HT1080 (cell line): Measurements from ENCODE around the gene PLPP3. TPM values are rescaled to one million over a fixed set of nuclear protein-coding genes. Genes with fewer than 3 reads are reported as not detected.
"Not testable (repeated sequence)": the region's sequence is repeated elsewhere in the genome, so short reads cannot be mapped to it uniquely, and the experiment has no call there.

Source experiments
- DNase-seq: peaks from one replicate; pipeline ENCODE4 v3.0.0-alpha.2; 2015; ENCODE audit warnings: low read depth
- polyA plus RNA-seq, 2 experiments: library from polyadenylated mRNA; depleted of rRNA; stranded (reverse); fragments of >200 nt; gene quantifications; 2 replicates each; pipeline ENCODE4 v1.2.3, GENCODE V29; 2015
- total RNA-seq: library from RNA; depleted of rRNA; stranded (reverse); fragments of >200 nt; shearing (Covaris generic); gene quantifications from 2 replicates; pipeline ENCODE4 v1.2.3, GENCODE V29; 2014; rRNA removed

The PLPP3 gene
- total RNA-seq: 7.5 and 10.4 TPM in 2 replicates
- 5.1 and 5.3 TPM in 2 replicates for polyA plus RNA-seq (2015; cell fraction: cytosol; rRNA removed)
- polyA plus RNA-seq (2015; cell fraction: nucleus; rRNA removed): 5.8 and 7.6 TPM in 2 replicates

DNA sequence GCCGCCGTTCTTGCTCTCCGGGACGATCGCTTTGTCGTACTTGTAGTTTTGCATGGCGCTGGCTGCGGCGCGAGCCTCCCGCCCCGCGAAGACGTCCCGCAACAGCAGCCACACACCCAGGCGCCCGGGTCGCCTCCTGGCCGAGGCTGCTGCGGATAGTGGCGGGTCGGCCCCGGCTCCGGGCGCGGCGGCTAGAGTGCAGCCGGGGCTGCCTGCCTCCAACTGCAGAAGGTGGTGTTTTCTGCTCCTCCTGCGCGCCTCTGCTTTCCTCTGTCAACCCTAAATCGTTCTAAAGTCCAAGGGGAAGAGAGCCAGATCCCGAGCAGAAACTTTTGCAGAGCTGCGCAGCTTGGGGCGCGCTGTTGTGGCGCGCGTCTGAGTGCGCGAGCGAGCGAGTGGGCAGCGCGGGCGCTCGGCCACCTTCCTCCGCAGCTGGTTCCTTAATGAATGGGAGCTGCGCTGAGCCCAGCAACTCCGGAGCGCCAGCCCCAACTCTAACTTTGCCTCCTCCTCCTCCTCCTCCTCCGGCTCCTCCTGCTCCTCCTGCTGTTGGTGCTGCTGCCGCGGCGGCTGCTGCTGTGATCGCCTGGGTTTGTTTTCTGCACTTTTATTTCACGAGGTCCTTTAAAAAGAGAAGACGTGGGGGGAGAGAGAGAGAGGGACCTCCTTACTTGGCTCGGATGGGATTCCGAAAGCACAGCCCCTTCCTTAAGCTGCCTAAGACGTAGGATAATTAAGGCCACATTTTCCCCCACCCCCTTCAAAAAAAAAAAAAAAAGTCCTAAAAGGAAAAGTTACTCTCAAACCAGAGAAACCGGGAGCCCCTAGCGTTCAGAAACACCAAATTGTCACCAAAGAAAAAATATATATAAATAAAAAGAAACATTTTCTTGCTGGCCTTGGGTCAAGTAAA, at the start of gene PLPP3:
TSS of gene PLPP3 (minus strand) at position 601 of the 913 bp plus-strand sequence. CDS start at position 54, 547 bp downstream.
- peak; percentile 92 for DNase-seq

DNA sequence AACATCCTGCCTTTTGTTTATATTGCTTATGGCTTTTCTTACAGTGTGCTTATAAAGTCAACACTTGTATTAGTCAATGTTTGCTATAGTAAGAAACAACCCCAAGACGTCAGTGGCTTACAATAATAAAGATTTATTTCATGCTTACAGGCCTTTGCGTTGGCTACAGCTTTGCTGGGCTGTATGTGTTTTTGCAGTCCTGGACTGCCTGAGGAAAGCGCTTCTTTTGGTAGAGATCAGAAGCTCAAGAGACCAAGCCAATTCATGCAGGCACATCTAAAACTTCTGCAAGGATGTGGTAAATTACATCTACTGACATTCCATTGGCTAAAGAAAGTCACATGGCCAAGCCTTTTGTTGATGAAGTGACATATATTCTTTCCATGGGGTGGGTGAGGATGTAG, 48.3 kb upstream of the PLPP3 start:
- DNase-seq: no peak

DNA sequence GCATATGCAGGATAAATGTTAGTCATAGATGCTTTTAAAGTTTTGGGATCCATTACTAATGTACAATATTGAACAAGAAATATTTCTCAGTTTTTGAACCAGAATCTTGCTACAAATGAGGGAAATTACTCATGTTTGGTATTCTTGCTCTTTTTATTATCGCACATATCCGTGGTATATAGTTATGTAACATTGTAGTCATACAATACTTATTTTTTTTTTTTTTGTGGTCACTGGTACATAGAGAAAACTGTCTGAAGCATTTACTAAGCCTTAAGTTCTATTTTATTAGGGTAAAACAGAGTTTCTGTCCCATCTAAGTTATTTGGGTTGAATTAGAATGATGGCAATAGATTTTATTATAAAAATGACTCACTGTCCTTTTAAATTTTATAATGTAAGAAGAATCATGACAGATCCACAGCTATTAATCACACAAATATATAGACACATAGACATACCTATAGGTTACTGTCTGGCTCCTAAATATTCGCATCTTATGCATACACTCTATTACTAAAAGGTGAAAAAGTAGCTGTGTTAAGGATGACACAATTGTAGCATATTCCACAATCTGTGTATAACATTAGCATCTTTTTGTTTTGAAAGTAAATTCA, 47.8 kb upstream of the PLPP3 start:
- DNase-seq: no peak

DNA sequence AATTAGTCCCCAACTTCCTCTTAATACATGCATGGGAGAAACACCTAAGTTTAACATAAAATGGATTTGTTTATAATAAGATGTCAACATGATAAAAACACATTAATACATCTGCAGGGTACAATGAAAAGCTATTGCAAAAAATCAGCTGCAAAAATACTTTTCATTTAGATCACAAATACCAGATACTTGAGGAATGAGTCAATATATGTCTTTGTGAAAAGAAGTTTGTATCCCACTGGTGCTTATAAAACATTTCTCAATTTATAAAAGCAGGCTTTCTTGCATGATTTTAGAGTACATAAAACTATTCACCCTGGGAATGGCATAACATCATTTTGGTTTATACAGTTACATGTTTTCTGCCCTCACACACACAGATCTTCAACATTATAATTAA, 47.2 kb upstream of the PLPP3 start:
- DNase-seq: no peak

DNA sequence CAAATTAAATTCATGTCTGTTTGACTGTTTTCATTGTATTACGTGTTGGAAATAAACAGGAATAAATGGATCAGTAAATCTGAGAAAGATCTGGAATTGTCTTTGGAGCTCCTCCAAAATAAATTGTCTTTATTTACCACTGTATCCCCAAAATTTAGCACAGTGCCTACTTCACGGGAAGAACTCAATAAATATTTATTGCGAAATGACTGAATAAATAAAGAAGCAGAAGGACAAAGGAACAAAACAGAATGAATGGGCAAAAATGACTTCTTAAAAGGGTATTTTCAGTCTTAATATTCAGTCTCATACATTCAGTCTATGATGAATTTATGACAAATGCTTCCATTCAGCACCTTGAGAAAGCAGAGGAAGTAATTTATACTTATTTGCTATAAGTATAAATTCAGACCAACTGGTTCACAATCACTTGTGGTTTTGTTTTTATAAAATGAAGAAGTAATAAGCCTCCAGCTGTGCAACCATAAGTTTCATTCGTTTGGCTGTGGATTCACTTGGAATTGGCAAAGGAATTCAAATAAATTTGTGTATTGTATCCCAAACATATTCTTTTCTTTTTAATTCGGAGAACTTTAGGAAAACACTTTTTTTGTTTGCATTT, 46.6 kb upstream of the PLPP3 start:
- no peak for DNase-seq

DNA sequence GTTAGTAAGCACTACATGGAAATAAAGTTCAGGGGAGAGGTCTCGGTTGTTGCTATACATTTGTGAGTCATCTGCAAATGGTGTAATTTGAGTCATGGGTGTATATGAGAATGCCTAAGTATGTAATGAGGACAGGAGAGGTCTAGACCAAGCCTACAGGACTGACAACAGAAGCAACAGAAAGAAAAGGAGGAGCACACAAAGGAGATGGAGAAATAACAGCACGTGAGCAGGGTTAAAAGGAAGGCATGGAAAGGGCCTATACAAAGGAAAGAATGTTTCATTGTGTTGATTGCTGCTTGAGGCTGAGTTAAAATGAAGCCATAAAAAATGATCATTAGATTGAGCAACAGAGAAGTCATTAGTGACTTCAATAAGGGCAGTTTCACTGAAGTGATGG, 37.8 kb upstream of the PLPP3 start:
- peak; percentile 58 for DNase-seq

DNA sequence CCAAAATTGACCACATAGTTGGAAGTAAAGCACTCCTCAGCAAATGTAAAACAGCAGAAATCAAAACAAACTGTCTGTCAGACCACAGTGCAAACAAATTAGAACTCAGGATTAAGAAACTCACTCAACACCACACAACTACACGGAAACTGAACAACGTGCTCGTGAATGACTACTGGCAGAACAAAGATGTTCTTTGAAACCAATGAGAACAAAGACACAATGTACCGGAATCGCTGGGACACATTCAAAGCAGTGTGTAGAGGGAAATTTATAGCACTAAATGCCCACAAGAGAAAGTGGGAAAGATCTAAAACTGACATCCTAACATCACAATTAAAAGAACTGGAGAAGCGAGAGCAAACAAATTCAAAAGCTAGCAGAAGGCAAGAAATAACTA, 31.4 kb upstream of the PLPP3 start:
- DNase-seq: not testable (repeated sequence)

DNA sequence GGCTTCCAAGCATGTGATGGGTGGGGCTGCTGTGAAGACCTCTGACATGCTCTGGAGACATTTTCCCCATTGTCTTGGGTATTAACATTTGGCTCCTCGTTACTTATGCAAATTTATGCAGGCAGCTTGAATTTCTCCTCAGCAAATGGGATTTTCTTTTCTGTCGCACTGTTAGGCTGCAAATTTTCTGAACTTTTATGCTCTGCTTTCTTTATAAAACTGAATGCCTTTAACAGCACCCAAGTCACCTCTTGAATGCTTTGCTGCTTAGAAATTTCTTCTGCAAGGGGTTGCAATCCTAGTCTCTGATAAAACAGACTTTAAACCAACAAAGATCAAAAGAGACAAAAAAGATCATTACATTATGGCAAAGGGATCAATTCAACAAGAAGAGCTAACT, 30.7 kb upstream of the PLPP3 start:
- DNase-seq: not testable (repeated sequence)

DNA sequence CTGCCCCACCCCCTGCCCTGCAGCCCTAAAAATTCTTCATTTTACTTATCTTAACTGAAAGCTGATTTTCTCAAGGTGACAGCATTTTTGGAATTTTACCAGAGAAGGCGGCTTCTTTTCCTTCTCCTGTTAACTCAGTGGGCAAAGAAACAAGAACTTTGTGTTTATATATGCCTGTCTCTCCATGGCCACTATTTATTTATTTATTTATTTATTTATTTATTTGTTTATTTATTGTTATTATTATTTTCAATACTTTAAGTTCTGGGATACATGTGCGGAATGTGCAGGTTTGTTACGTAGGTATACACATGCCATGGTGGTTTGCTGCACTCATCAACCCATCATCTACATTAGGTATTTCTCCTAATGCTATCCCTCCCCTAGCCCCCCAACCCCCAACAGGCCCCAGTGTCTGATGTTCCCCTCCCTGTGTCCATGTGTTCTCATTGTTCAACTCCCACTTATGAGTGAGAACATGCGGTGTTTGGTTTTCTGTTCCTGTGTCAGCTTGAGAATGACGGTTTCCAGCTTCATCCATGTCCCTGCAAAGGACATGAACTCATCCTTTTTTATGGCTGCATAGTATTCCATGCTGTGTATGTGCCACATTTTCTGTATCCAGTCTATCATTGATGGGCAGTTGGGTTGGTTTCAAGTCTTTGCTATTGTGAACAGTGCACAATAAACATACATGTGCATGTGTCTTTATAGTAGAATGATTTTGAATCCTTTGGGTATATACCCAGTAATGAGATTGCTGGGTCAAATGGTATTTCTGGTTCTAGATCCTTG, 16.2 kb upstream of the PLPP3 start:
- DNase-seq: not testable (repeated sequence)

DNA sequence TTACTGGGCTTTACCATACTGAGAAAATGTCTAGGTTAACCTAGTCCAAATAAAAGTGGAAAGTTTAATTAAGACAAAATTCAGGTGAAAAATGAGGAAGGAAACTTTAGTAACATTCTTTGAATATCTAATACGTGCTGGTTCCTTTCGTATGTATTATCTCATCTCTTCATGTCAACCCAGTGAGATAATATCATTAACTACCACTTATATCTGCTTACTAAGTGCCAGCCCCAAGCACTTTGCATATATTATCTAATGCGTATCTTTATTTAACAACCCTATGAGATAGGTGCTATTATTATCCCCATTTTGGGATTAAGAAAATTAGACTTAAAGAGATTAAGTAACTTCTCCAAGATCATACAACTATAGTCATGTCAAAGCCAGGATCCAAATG, 12.5 kb upstream of the PLPP3 start:
- DNase-seq: no peak

DNA sequence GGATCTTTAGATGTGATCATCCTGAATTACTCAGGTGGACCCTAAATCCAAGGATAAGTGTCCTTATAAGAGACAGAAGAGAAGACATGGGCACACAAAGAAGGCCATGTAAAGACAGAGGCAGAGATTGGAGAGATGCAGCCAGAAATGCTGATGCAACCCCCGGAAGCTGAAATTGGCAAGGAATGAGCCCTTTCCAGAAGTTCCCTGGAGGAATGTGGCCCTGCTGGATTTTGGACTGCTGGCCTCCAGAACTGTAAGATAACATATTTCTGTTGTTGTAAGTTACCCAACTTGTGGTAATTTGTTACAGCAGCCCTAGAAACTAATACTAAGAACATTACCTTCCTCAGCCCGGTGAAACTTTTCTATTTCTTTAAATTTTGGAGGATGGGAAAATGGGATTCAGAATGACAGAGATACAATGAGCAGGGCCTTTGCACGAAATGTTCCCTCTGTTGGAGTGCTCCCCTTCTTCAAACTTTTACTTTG, 11.2 kb upstream of the PLPP3 start:
- DNase-seq: no peak

DNA sequence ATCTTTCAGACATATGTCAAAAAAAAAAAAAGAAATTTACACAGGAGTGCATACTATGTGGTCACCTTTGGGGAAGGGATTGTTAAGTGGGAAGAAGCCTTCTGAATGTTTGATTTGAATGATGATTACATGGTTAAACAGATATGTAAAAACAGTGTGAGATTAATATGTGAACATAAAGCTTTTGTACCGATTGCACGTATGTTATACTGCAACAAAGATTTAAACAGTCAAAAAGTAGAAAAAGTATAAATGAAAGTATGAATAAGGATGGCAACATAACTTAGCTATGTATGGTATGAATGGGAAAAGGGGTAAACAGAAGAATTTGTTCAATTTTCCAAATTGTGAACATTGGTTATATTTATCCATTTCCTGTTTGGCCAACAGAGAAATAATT, 10.0 kb upstream of the PLPP3 start:
- no peak for DNase-seq

DNA sequence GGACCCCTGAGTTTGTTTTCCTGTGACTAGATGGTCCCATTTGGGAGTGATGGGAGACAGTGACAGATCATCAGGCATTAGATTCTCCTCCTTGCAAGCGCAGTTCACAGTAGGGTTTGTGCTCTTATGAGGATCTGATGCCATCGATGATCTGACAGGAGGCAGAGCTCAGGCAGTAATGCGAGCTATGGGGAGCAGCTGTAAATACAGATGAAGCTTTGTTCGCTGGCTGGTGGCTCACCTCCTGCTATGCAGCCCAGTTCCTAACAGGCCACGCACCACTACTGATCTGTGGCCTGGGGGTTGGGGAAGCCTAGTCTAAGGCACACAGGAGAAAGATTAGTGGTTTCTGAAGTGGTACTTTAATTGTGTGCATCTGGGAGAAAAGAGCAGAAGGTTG, 7.1 kb upstream of the PLPP3 start:
- no peak for DNase-seq

DNA sequence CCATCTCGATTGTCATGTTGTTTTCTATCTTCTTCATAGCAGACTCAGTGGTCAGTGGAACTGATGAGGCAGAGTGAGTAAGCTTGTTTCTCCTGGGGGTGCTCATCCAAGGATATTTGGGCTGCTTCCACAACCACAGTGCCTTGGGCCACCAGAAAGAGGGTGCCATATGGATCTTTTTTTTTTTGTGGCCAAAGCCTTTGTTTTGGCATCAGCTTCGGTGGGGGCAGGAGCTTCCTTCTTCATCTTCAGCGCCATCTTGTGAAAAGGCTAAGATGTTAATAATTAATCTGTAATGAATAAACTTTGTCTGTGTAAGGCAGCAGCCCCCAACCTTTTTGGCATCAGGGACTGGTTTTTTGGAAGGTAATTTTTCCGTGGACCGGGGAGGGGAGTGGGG, 6.6 kb upstream of the PLPP3 start:
- DNase-seq: peak; percentile 26

DNA sequence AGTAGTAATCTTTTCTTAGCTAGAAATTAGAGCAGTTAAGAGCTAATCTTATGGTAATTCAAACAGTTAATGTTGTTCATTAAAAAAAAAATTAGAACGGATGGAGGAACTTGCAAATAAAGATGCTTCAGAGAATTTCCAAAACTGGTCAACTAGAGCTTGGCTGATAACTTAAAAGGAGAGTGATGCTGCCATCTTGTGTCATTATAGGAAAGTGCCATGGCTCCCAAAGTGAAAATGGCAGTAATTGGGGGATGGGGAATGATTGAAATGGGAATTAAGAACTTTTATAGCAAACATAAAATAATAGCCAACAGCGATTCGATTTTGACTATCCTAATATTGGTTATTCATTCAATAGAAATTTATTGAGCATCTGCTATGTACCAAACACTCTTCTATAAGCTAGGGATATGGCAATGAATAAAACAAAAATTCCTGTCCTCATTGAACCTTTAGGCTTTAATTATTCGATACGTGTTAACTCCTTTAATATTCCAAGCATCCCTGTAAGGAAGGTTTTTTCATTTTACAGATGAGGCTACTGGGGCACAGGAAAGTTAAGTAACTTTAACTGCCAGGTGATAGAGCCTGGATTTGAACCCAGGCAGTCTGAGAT, 5.7 kb upstream of the PLPP3 start:
- peak; percentile 52 for DNase-seq

DNA sequence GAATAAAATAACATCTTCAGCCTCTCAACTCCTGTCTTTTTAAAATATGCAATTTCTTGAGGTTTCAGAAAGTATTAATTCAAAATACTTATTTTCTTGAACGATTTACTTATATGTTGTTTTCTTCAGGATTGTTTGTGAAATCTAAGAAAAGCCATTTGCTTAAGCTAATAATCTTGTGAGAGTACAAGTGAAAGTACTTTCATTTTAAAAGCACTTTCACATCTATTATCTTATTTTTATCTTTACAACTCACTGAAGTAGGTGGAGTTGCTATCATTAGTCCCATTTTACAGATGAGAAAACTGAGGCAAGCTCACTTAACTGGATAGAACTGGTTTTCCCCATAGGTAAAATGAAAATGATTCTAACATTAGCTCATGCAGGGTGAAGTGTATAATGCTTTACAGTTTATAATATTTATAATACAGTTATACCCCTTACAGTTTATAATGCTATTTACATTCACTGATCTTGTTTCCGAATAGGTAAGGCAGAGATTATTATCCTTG, 4.7 kb upstream of the PLPP3 start:
- no peak for DNase-seq

DNA sequence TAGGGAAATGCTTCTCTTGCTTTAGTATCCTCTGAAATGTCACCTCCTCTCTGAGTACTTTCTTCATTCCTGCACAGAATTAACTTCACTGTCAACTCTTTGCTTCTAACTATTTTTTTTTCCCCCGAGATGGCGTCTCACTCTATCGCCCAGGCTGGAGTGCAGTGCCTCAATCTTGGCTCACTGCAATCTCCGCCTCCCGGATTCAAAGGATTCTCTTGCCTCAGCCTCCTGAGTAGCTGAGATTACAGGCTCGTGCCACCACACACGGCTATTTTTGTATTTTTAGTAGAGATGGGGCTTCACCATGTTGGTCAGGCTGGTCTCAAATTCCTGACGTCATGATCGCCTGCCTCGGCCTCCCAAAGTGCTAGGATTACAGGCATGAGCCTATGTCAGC, 1.4 kb upstream of the PLPP3 start:
- no peak for DNase-seq

DNA sequence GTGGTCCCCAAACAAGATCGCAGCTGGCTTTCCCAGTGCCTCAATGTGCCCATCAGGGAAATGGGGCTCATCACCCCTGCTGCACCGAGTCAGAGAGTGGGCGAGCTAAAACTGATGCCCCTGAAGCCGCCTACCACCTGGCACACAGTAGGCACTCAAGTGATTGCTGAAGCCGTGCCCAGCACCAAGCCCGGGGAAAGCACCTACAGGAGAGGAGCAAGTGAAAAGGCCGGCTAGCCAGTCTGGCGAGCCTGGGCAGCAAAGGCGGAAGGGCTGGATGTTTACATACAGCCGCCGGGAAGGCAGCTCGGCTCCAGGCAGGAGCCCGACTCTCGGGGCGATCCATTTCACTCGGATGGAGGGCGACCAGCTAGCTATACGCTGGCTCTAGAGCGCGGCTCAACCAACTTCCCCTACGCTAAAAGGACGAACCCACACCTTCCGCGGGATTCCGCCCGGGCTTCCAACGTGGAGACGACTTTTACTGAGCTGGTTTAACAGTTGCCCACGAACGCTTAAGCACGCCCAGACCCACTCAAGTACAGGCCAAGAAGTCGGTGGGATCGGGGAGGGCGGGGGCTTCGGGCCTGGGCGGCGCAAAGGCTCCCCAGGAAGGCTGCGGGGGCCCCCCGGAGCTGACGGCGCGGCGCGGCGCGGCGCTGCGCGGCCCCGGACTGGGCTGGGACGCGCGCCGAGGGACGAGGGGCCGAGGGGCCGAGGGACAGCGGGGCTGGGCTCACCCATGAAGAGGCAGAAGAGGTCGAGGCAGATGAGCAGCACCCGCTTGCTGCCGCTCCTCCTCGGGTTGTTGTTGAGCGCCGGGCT, 1.0 kb downstream of the PLPP3 start:
- peak; percentile 34 for DNase-seq

DNA sequence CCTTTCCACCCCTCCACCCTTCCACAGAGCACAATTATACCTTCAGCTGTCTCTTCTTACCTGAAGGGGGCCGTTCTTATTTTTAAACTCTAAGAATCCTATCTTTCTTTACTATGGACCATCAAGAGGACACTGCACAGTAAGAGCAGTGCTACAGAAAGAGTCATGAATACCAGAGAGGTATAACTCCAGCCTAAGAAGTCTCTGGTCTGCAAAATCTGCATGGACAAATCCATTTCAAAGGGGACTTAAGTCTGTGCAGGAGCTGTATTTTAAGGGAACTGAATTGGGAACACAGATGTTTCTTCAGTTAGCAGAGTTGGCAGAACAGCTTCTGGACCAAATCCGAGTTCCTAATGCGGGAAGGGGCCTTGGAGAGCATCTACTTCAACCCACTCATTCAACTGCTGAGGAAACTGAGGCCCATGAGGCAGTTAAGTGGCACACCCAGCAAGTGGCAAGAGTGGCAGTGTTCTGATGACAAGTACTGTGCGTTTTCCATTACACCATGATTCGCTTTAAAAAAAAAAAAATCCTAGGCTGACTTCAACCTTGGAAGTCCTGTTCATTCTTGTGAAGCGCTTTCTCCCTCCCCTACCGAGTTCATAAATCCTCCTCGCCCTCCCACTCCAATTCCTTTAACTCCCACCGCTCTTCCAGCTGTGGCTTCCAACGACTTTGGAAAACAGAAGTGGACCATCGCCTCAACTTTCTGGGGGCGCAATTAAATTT, 1.8 kb downstream of the PLPP3 start:
- DNase-seq: no peak
